ENCODE data around the gene RAMACL.

GRCh38 chr6:166575205-166575604 is 11.3 kb downstream of the RAMACL start:
- TF ChIP-seq, protein P1, sequence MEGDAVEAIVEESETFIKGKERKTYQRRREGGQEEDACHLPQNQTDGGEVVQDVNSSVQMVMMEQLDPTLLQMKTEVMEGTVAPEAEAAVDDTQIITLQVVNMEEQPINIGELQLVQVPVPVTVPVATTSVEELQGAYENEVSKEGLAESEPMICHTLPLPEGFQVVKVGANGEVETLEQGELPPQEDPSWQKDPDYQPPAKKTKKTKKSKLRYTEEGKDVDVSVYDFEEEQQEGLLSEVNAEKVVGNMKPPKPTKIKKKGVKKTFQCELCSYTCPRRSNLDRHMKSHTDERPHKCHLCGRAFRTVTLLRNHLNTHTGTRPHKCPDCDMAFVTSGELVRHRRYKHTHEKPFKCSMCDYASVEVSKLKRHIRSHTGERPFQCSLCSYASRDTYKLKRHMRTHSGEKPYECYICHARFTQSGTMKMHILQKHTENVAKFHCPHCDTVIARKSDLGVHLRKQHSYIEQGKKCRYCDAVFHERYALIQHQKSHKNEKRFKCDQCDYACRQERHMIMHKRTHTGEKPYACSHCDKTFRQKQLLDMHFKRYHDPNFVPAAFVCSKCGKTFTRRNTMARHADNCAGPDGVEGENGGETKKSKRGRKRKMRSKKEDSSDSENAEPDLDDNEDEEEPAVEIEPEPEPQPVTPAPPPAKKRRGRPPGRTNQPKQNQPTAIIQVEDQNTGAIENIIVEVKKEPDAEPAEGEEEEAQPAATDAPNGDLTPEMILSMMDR (conservative IDR thresholded peaks at IDR 0.05; ENCODE audit: low read length) = no peak
- no peak for TF ChIP-seq EZH2phosphoT487 (IDR thresholded peaks at IDR 0.05; ENCODE audit: borderline replicate concordance, low read depth, low read length)
